Measurements from ENCODE around the gene NPHP4. TPM values are rescaled to one million over a fixed set of nuclear protein-coding genes. Genes with fewer than 3 reads are reported as not detected.

The NPHP4 gene
- total and polyA plus RNA-seq, 9 of the 15 experiments (the other 6 are each of a cell fraction or from before 2014, with no cell fraction given) = 0.52 to 26.2 (median 6.7) TPM

GRCh38 chr1:5886140-5886483 lies 106.1 kb downstream of the NPHP4 start (continued):
- TF ChIP-seq, protein P1, sequence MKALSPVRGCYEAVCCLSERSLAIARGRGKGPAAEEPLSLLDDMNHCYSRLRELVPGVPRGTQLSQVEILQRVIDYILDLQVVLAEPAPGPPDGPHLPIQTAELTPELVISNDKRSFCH (CRISPR knock-in tag; IDR thresholded peaks at IDR 0.05) = no peak
- TF ChIP-seq, protein P1 (tag; IDR thresholded peaks at IDR 0.05) = no peak
- 0 out of 2 replicates have a peak, but pooled peaks have one; percentile 47 for TF ChIP-seq FOSL1 (tag; conservative IDR thresholded peaks at IDR 0.05)
- TF ChIP-seq, protein P2, sequence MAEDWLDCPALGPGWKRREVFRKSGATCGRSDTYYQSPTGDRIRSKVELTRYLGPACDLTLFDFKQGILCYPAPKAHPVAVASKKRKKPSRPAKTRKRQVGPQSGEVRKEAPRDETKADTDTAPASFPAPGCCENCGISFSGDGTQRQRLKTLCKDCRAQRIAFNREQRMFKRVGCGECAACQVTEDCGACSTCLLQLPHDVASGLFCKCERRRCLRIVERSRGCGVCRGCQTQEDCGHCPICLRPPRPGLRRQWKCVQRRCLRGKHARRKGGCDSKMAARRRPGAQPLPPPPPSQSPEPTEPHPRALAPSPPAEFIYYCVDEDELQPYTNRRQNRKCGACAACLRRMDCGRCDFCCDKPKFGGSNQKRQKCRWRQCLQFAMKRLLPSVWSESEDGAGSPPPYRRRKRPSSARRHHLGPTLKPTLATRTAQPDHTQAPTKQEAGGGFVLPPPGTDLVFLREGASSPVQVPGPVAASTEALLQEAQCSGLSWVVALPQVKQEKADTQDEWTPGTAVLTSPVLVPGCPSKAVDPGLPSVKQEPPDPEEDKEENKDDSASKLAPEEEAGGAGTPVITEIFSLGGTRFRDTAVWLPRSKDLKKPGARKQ (CRISPR knock-in tag; IDR thresholded peaks at IDR 0.05) = peak; percentile 57; the same call in 1 of the 2 replicates
- peak in 1 of 2 experiments; percentile 61; a peak in 3 of 4 replicates for TF ChIP-seq FOXK2 (conservative IDR thresholded peaks at IDR 0.05 in 1 of 2, IDR thresholded peaks at IDR 0.05 in 1 of 2; ENCODE audit: low read depth in 2 of 2)
- TF ChIP-seq CHD2 (IDR thresholded peaks at IDR 0.05; ENCODE audit: low read depth, low read length) = no peak
- no peak for TF ChIP-seq CHD7 (IDR thresholded peaks at IDR 0.05; ENCODE audit: low read depth, low read length)
